GM19468 (cell line): ENCODE results near the gene ANAPC7.
"Not testable (repeated sequence)": the region's sequence is repeated elsewhere in the genome, so short reads cannot be mapped to it uniquely, and the experiment has no call there.

Experiments used
- ATAC-seq: cut with Tn5 transposase; IDR thresholded peaks from one replicate; pipeline ENCODE4 v1.9.1; 2021; ENCODE audit warnings: mild to moderate bottlenecking, moderate library complexity, moderate number of reproducible peaks; ENCODE audit not compliant: unreplicated experiment; ENCODE audit errors: extremely low read depth

Gene ANAPC7

GRCh38 chr12:110351119-110351518 is 52.4 kb downstream of the ANAPC7 start:
- no peak for ATAC-seq

DNA sequence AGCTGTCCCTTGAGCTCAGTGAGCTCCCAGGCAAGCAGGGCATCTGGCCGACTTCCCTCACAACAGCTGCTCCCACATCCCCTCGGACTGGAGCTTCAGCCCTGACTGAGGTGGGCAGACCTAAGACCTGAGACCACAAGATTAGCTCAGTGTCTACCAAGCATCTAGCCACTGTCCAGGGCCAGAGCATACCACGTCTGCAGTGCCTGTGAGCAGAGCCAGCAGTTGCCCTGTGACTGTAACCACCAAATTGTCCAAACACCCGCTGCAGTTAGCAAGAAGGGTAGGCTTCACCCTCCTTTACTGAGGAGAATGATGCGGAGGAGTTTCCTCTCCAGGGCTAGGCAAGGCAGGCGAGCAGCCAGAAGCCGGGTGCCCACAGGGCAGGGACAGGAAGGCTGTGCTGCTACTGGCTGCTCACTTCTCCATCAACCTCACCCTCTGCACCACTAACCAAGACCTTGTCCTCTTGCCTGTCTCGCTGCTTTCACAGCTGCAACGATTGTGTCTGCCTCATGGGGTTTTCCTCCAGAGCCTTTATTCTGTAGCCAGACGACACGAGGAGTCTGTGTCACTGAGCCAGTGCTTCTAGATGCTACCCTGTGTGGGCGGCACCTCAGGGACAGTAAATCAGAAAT is 53.9 kb downstream of the ANAPC7 start:
- ATAC-seq = no peak

- ATAC-seq = no peak
Observed at GRCh38 chr12:110349096-110349495, 54.4 kb downstream of the ANAPC7 start.

GRCh38 chr12:110348431-110349059 is 55.0 kb downstream of the ANAPC7 start:
- ATAC-seq = no peak

DNA sequence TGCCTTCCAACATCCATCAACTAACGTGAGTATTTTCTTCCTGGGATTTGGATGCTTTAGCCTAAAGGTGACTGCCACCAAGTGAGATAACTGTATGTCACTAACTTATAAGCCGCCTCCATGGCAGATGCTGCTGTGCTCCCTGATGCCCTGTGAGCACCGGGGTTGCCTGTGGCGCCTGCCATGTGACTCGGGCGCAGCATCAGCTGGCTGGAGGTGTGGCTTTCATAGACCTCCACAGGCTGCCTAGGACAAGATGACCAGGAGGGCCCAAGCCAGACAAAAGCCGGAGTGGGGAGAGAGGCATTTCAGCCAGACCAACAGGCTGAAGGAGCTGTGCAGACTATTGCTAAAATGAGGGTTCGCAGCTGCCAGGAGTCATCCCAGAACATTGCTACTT is 55.7 kb downstream of the ANAPC7 start:
- ATAC-seq = no peak

DNA sequence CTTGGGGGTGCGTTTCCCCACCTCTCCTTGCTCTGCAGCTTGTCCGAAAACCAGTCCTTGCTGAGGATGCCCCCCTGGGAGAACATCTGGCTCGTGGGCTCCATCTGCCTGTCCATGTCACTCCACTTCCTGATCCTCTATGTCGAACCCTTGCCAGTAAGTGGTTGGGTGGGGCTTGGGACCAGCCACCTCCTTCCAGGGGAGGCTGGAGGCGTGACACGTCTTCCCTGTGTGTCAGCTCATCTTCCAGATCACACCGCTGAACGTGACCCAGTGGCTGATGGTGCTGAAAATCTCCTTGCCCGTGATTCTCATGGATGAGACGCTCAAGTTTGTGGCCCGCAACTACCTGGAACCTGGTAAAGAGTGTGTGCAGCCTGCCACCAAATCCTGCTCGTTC is 57.5 kb downstream of the ANAPC7 start:
- ATAC-seq = no peak

DNA sequence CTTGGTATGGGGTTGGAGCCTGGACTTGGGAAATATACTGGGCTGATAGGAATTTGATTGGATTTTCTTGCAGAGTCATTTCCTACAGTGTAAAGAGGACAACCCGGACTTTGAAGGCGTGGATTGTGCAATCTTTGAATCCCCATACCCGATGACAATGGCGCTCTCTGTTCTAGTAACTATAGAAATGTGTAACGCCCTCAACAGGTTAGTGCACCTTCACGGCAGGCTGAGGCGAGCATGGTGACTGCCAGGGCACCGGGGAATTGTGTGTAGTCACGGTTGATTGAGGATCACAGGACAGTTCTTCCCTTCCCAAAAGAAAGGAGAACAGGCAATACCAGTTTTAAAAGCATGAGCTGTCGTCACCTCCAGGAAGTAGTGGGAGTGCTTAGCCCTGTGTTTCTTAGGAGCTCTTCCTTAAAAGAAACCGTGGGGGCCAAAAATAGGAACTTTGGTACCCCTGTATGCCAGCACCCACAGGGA is 58.3 kb downstream of the ANAPC7 start:
- ATAC-seq = no peak

GRCh38 chr12:110344657-110345056 is 58.9 kb downstream of the ANAPC7 start:
- no peak for ATAC-seq

GRCh38 chr12:110343736-110344555 is 59.6 kb downstream of the ANAPC7 start:
- no peak for ATAC-seq

GRCh38 chr12:110343114-110343513 is 60.4 kb downstream of the ANAPC7 start:
- ATAC-seq = no peak

DNA sequence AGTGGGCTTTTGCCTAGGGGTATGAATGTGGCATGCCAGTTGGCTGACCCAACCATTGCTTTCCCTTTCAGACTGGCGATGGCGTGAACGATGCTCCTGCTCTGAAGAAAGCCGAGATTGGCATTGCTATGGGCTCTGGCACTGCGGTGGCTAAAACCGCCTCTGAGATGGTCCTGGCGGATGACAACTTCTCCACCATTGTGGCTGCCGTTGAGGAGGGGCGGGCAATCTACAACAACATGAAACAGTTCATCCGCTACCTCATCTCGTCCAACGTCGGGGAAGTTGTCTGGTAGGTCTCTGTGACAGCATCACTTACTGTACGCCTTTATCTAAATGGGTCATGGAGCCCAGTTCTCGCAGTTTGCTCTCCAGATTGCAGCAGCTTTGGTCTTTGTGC is 61.4 kb downstream of the ANAPC7 start:
- no peak for ATAC-seq

GRCh38 chr12:110340706-110341105 is 62.8 kb downstream of the ANAPC7 start:
- no peak for ATAC-seq

DNA sequence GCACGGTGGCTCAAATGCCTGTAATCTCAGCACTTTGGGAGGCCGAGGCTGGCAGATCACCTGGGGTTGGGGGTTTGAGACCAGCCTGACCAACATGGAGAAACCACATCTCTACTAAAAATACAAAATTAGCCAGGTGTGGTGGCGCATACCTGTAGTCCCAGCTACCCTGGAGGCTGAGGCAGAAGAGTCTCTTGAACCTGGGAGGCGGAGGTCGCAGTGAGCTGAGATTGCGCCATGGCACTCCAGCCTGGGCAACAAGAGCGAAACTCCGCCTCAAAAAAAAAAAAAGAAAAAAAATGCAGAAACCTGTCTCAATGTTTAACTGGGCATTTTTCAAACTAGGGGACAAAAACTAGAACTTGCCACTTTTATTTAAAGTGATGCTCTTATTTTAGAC is 63.2 kb downstream of the ANAPC7 start:
- ATAC-seq = not testable (repeated sequence)

- ATAC-seq = no peak
Observed at GRCh38 chr12:110339184-110339952, 64.1 kb downstream of the ANAPC7 start.

DNA sequence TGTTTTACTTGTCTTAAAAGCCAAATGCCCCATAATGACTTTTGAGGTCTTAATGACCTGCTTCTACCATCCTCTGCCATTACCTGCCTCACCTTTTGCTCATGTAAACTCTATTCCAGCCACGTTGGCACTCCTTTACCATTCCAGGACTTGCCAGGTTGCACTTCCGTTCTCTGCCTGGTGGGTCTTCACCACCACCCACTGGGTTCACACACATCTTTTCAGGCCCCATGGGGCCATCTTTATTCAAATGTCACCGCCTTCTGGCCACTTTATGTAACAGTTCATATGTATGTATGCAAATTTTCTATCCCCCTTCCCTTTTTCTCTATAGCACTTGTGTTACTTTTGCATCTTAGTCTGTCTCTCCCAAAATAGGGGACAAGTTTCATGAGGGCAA is 64.8 kb downstream of the ANAPC7 start:
- no peak for ATAC-seq

GRCh38 chr12:110337912-110338710 is 65.4 kb downstream of the ANAPC7 start:
- no peak for ATAC-seq

- ATAC-seq = no peak
Observed at GRCh38 chr12:110335481-110336045, 67.9 kb downstream of the ANAPC7 start.

DNA sequence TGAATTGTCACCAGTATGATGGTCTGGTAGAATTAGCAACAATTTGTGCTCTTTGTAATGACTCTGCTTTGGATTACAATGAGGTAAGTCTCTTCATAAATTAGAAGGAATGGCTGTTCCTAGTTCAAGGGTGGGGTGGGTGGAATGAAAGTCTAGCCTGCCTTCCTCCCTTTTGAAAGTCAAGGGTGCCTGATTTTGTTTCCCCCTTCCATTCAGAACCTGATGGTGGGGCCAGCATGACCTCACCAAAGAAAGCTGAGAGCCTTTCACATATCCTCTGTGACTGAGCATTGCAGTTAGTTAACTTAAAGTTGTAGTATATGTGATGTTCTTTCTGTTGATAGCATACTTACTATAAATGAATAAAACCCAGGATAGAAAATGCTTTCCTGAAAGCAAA is 70.3 kb downstream of the ANAPC7 start:
- no peak for ATAC-seq

DNA sequence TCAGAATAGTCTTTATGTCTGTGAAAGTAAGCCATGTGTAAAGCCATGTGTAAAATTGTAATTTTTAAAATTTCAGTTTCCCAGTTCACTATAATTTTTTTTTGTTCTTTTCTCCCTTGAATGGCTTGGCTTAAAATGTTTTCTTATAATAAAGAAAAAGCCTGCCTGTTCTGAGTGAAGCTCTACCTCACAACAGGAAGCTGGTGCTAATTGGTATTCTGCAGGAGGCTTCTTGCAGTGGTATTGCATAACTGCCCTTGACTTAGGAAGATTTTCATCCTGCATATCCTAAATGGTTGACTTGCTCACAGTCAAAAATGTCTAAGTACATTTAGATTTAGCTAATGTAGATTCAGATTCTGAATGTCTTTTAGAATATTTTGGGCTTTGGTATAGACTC is 73.0 kb downstream of the ANAPC7 start:
- no peak for ATAC-seq
